Osteocyte (in vitro differentiated cells): Measurements from ENCODE around the gene CELSR3. TPM values are rescaled to one million over a fixed set of nuclear protein-coding genes. Genes with fewer than 3 reads are reported as not detected.

ENCODE experiments used
- DNase-seq: peaks from one replicate; pipeline ENCODE4 v3.0.0; 2021; ENCODE audit warnings: mixed read lengths; ENCODE audit not compliant: unreplicated experiment; ENCODE audit errors: extremely low spot score
- H3K27ac Mint-ChIP-seq: one replicate; pipeline ENCODE4 v1.8.0; 2021; ENCODE audit warnings: mild to moderate bottlenecking, mixed read lengths; ENCODE audit not compliant: unreplicated experiment
- H3K27me3 Mint-ChIP-seq: one replicate; pipeline ENCODE4 v1.8.0; 2021; ENCODE audit warnings: mixed read lengths; ENCODE audit not compliant: unreplicated experiment
- H3K36me3 Mint-ChIP-seq: one replicate; pipeline ENCODE4 v1.8.0; 2021; ENCODE audit warnings: mixed read lengths; ENCODE audit not compliant: unreplicated experiment
- H3K4me1 Mint-ChIP-seq: one replicate; pipeline ENCODE4 v1.8.0; 2021; ENCODE audit warnings: mixed read lengths; ENCODE audit not compliant: unreplicated experiment
- H3K4me3 Mint-ChIP-seq: one replicate; pipeline ENCODE4 v1.8.0; 2021; ENCODE audit warnings: mild to moderate bottlenecking, moderate library complexity, mixed read lengths; ENCODE audit not compliant: unreplicated experiment
- H3K9me3 Mint-ChIP-seq: one replicate; pipeline ENCODE4 v1.8.0; 2021; ENCODE audit warnings: mixed read lengths; ENCODE audit not compliant: unreplicated experiment
- CTCF ChIP-seq: fragments of 200-600 bp; sonication (generic); IDR thresholded peaks from 2 replicates; pipeline ENCODE4 v1.5.0; 2021; ENCODE audit warnings: antibody characterized with exemption, mild to moderate bottlenecking, moderate library complexity
- microRNA-seq: library from miRNA; unstranded; fragments of <30 nt; microRNA quantifications from one replicate; pipeline ENCODE4 v1.1.0, GENCODE V29; 2020; ENCODE audit not compliant: unreplicated experiment
- total RNA-seq: library from RNA; stranded (reverse); gene quantifications from 2 replicates; pipeline ENCODE4 v1.2.1, GENCODE V29; 2021

The CELSR3 gene
- total RNA-seq, 1 donor from 2014 or later = 7.1 TPM

- no peaks in the 10 kb centered on the region for H3K36me3 Mint-ChIP-seq
- H3K4me3 Mint-ChIP-seq = no peak overlapping the region
- no peaks in the 10 kb centered on the region for H3K27me3 Mint-ChIP-seq
- H3K4me1 Mint-ChIP-seq = no peaks in the 10 kb centered on the region
- TF ChIP-seq CTCF = no peak
- H3K27ac Mint-ChIP-seq = no peak overlapping the region
- no peaks in the 10 kb centered on the region for H3K9me3 Mint-ChIP-seq
- no peak for DNase-seq
These were observed 74.5 kb downstream of the CELSR3 start for GRCh38 chr3:48588230-48588629.

DNA sequence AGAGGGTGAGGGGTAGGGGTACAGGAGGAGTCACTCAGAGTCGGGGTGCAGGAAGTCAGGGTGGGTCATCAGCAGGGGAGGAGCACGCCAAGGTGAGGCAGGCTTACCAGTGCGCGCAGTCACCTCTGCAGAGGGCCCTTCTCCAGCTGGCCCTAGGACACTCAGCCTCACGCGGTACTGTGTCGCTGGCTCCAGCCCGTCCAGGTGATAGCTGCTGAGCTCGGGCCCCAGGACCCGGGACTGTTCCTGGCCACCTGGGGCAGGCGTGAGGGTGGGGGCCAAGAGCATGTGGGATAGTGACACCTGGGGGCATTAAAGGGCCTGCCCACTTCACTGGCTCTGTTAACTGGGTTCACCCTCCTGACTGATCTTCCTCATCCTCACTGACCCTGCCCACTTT, 75.0 kb downstream of the CELSR3 start:
- no peak for TF ChIP-seq CTCF
- Mint-ChIP-seq H3K27ac (no peak overlapping the region), H3K4me1 (no peaks in the 10 kb centered on the region), H3K36me3 (no peaks in the 10 kb centered on the region), H3K9me3 (no peaks in the 10 kb centered on the region), H3K4me3 (no peak overlapping the region), H3K27me3 (no peaks in the 10 kb centered on the region)
- DNase-seq = no peak

Small RNA genes lying within 50 kb of the gene (microRNA-seq; reads per million reads assigned to microRNA genes)
- not detected for gene MIR4793

Other genes with a start within 250 kb of the CELSR3 start
- 76.7 and 88.2 TPM in 2 replicates for gene PLXNB1, start 232.8 kb downstream of the CELSR3 start, total RNA-seq
- 11.3 and 11.9 TPM in 2 replicates for gene CCDC51, start 222.8 kb downstream of the CELSR3 start, total RNA-seq
- gene TMA7, start 222.6 kb downstream of the CELSR3 start, total RNA-seq = 186 and 198 TPM in 2 replicates
- gene ATRIP, start 216.1 kb downstream of the CELSR3 start, total RNA-seq = 8.5 and 9.3 TPM in 2 replicates
- gene SHISA5, start 158.7 kb downstream of the CELSR3 start, total RNA-seq = 203 and 211 TPM in 2 replicates
- 7.1 TPM in 2 replicates for gene PFKFB4, start 106.1 kb downstream of the CELSR3 start, total RNA-seq
- 0.81 and 0.89 TPM in 2 replicates for gene UCN2, start 99.1 kb downstream of the CELSR3 start, total RNA-seq
- 16.6 and 18.9 TPM in 2 replicates for gene COL7A1, start 67.6 kb downstream of the CELSR3 start, total RNA-seq
- gene UQCRC1, start 53.2 kb downstream of the CELSR3 start, total RNA-seq = 201 and 202 TPM in 2 replicates
- gene TMEM89, start 41.1 kb downstream of the CELSR3 start, total RNA-seq = not detected in 2 replicates
- gene SLC26A6, start 27.4 kb downstream of the CELSR3 start, total RNA-seq = 63.8 and 66.2 TPM in 2 replicates
- 26.3 and 27.2 TPM in 2 replicates for gene NCKIPSD, start 23.0 kb upstream of the CELSR3 start, total RNA-seq
- gene IP6K2, start 54.3 kb upstream of the CELSR3 start, total RNA-seq = 101 and 104 TPM in 2 replicates
- 61.6 and 61.8 TPM in 2 replicates for gene PRKAR2A, start 185.0 kb upstream of the CELSR3 start, total RNA-seq
- 12.4 and 13.3 TPM in 2 replicates for gene SLC25A20, start 236.0 kb upstream of the CELSR3 start, total RNA-seq